CD1c-positive myeloid dendritic cell (primary cell): Measurements from ENCODE around the gene CBFA2T3.
"Not testable (repeated sequence)": the region's sequence is repeated elsewhere in the genome, so short reads cannot be mapped to it uniquely, and the experiment has no call there.

Experiments used
- DNase-seq: peaks from one replicate; pipeline ENCODE4 v3.0.0-alpha.2; 2016; ENCODE audit errors: extremely low spot score

CBFA2T3 gene

DNA sequence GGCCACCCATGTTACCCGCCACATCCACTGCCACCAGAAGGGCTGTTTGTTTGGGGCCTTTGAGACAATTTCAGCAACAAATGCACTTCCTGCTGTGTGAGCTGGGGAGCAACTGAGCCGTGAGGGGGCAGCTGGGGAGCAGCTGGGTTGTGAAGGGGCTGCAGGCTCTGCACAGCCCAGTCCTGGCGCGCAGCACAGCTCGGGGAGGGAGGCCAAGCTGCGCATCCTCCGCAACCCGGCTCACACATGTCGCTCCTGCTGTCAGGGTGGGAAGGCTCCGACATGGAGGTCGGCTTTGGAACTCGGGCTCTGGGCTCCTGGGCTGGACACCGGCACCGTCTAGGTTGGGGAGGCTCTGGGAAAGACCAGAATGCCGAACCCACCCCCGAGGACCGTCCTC lies 53.6 kb downstream of the CBFA2T3 start:
- no peak for DNase-seq

DNA sequence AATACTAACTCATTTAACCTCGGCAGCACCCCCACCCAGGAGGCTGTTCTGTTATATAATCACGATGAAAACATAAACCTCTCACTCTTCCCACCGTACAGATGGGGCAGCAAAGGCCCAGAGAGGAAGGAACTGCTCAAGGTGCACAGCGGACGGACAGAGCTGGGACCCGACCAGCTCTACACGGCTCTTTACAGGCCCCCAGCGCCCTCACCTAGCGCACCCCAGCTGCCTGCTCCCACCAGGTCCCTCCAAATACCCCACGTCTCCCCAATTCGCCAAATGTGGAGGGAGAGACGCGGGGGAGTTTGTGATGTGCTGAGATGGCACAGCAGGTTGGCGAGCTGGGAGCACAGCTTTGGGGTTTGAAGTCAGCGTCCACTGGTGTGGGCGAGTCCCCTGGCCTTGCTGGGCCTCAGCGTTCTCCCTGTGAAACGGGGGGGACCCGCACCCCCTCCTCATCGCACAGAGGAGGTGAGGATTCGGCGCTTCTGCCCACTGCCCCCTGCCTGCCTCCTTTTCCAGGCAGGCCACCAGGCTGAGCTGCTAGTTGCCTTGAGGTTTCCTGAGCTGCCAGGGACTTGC lies 54.1 kb downstream of the CBFA2T3 start:
- DNase-seq: no peak

- peak; percentile 64 for DNase-seq
These were observed 54.7 kb downstream of the CBFA2T3 start for GRCh38 chr16:88922114-88922825.

DNA sequence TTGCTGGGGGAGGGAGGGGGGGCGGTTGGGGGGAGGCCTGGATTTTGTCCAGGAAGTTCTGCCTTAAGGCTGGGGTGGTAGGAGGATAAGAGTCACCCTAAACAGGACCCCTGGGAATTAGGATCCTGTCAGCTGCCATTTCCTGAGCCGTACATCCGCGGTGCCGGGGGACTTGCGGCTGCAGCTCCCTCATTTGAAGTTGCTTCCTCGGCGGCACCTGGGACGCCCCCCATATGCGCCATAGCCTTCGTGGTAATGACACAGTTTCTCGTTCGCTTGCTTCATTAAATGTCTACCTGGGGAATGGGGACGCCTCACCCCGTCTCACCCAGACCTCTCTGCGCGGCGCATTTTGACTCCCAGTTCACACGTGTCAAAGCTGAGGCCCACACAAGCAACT lies 55.4 kb downstream of the CBFA2T3 start:
- no peak for DNase-seq

- DNase-seq: peak; percentile 71
These were observed 56.1 kb downstream of the CBFA2T3 start for GRCh38 chr16:88920618-88921590.

DNA sequence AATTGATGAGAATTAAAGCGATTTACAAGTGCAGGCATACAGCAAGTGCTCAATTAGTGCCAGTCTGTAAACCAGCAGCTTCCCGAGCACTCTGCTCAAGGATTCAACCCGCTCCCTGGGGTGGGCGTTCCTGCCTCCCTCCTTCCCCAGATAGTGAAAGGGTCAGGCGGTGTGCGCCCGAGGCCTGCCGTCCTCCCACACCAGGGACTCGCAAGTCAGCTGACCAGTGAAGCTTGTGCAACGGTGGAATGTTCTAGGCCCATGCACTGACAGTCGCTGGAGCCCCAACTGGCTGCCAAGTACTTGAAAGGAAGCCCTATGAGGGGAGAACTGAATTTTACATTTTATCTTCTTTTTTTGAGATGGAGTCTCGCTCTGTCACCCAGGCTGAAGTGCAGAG lies 57.1 kb downstream of the CBFA2T3 start:
- peak; percentile 2 for DNase-seq

- DNase-seq: not testable (repeated sequence)
These were observed 58.1 kb downstream of the CBFA2T3 start for GRCh38 chr16:88918896-88919295.

- DNase-seq: no peak
These were observed 58.9 kb downstream of the CBFA2T3 start for GRCh38 chr16:88917915-88918627.

- DNase-seq: no peak
These were observed 59.7 kb downstream of the CBFA2T3 start for GRCh38 chr16:88917146-88917914.

- no peak for DNase-seq
These were observed 61.2 kb downstream of the CBFA2T3 start for GRCh38 chr16:88915639-88916327.

GRCh38 chr16:88914750-88915368 lies 62.1 kb downstream of the CBFA2T3 start:
- DNase-seq: no peak

DNA sequence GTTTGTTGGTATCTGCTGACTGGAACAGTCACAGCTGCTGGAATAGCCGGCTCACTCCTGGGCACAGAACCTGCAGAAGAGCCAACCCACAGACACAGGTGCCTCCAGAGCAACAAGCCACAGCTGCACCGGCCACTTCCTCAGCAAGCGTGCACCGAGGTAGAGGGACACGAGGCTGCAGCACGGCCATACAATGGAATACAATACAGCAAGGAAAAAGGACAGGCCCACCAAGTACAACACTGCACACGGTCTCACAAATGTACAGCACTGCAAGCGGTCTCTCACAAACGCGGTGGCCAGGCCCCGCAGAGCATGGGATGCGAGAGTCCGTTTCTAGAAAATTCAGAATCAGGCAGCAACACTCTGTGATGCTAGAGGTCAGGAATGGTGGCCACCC lies 63.1 kb downstream of the CBFA2T3 start:
- DNase-seq: no peak

DNA sequence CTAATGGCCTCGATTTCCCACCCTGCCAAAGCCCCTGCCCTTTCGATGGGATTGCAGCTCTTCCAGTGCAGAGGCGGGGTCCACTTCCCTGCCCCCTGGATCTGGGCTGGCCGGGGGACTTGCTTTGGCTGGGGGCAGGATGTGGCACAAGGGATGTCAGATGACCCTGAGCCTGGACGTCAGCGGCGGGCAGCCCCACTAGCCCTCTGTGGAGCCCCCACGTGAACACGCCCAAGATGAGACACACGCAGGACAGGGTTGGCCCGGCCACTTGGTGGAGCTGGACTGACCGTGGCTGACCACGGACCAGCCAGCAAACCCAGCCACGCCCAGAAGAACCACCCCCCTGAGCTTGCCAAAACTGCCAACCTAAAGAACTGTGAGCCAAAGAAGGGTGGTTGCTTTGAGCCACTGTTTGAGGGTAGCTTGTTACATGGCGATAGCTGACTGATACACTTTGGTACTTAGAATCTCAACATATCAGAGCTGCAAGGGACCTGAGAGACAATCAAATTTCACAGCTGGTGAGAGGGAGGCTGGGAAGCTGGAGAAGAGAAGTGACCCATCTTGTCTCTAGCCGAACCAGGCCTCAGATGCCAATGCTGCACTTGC lies 63.9 kb downstream of the CBFA2T3 start:
- DNase-seq: no peak

GRCh38 chr16:88912556-88912955 lies 64.5 kb downstream of the CBFA2T3 start:
- no peak for DNase-seq

GRCh38 chr16:88911946-88912310 lies 65.1 kb downstream of the CBFA2T3 start:
- no peak for DNase-seq

DNA sequence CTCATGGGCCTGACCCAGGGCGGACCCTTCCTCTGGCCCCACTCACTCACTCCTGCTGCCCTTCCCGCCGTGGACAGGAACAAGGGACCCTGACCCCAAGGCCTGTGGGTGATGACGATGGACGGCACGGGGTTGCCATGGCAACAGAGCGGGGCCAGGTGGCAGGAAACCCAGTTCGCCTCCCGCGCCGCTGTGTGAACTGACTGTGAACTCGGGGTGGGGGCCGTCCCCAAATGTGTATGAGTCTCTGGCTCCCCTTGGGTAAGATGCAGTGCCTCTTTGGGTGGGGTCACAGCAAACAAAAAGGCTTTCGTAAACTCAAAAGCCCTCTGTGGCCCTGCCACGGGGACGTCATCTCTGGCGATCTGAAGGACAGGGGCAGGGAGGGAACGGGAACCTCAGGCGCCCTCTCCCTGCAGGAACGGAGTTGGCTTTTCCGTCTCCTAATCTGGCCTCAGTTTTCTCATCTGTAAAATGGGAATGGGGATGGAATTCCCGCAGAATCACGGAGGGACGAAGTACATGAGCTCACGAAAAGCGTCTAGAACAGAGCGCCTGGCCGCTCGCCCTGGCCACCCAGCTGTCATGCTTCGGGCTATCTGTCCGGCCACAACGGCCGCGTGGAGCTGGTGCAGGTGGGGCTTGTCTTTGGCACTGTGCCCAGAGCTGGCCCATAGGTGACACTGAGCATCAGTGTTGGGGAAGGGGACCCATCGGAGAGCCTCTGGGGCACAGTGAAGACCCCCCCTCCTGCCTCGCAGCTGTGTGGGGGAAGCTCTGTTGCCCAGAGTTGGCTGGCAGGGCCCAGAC lies 65.7 kb downstream of the CBFA2T3 start:
- no peak for DNase-seq

GRCh38 chr16:88910284-88911135 lies 66.5 kb downstream of the CBFA2T3 start:
- no peak for DNase-seq
